GM12892 (cell line): ENCODE measurements around the gene SLC7A4.

Experiments used
- POLR2A ChIP-seq: IDR thresholded peaks from 2 replicates; pipeline ENCODE4 v1.6.1; 2011; ENCODE audit warnings: low read depth, low read length, control low read depth
- POLR2AphosphoS5 ChIP-seq: IDR thresholded peaks from 2 replicates; pipeline ENCODE4 v1.6.1; 2011; ENCODE audit warnings: low read depth, low read length, control low read depth
- TAF1 ChIP-seq: IDR thresholded peaks from 2 replicates; pipeline ENCODE4 v1.6.1; 2011; ENCODE audit warnings: low read depth, mild to moderate bottlenecking, control low read depth, low read length, borderline replicate concordance

- TF ChIP-seq POLR2A: no peak
- no peak for TF ChIP-seq POLR2AphosphoS5
- no peak for TF ChIP-seq TAF1
Observed at GRCh38 chr22:21068681-21069276, 36.4 kb upstream of the SLC7A4 start.
